SK-N-SH (cell line): ENCODE data around the gene PCDH18. TPM values are rescaled to one million over a fixed set of nuclear protein-coding genes. Genes with fewer than 3 reads are reported as not detected.

Experiments
- CTCF ChIA-PET: fragments of 300-600, 350-600 bp; formaldehyde crosslinking; extraction: SDS; loops from one replicate; lab custom pipeline; 2021; lab: Yijun Ruan, JAX
- POLR2A ChIA-PET: fragments of 350-600 bp; sonication (Branson Sonifier 250); formaldehyde crosslinking; extraction: SDS; loops from one replicate; lab custom pipeline; 2020; ENCODE audit warnings: antibody characterized with exemption, inconsistent platforms; lab: Yijun Ruan, JAX
- DNase-seq: peaks from one replicate; pipeline ENCODE4 v3.0.0; 2012
- H2AFZ ChIP-seq: fragments of 200-600 bp; sonication (generic); 2 replicates; pipeline ENCODE4 v1.8.1; 2016; ENCODE audit warnings: antibody characterized with exemption, mild to moderate bottlenecking, low read depth
- H3F3A ChIP-seq: fragments of 200-600 bp; sonication (generic); replicated peaks from 2 replicates; pipeline ENCODE3; 2016; ENCODE audit warnings: antibody characterized with exemption, mild to moderate bottlenecking; ENCODE audit not compliant: insufficient read depth
- H3K27ac ChIP-seq, 2 experiments: fragments of 200-500 bp in 1 of 2; fragments of 200-600 bp in 1 of 2; sonication (Bioruptor generic) in 1 of 2; sonication (generic), shearing (Covaris generic) in 1 of 2; 2 replicates each; pipeline versions ENCODE4 v1.5.1 to v1.6.1; 2014 to 2016; ENCODE audit warnings: low read depth in 2 of 2, inconsistent platforms in 1 of 2, low read length in 1 of 2, mild to moderate bottlenecking in 1 of 2, mixed read lengths in 1 of 2
- H3K27me3 ChIP-seq: fragments of 200-600 bp; sonication (generic), shearing (Covaris generic); 2 replicates; pipeline ENCODE4 v1.6.1; 2016; ENCODE audit warnings: mixed run types; ENCODE audit not compliant: insufficient read depth
- H3K36me3 ChIP-seq, 2 experiments: fragments of 200-500 bp in 1 of 2; fragments of 200-600 bp in 1 of 2; sonication (Bioruptor generic) in 1 of 2; sonication (generic) in 1 of 2; replicated peaks in 1 of 2; 2 replicates each; pipeline versions ENCODE3 to v1.5.1; 2014 to 2016; ENCODE audit warnings: low read length in 1 of 2, mild to moderate bottlenecking in 1 of 2; ENCODE audit not compliant: insufficient read depth in 2 of 2, control insufficient read depth in 1 of 2
- H3K4me1 ChIP-seq, 2 experiments: fragments of 200-500 bp in 1 of 2; fragments of 200-600 bp in 1 of 2; sonication (Bioruptor generic) in 1 of 2; sonication (generic), shearing (Covaris generic) in 1 of 2; 2 replicates each; pipeline versions ENCODE4 v1.5.1 to v1.6.1; 2014 to 2016; ENCODE audit warnings: low read depth in 1 of 2, low read length in 1 of 2, mixed run types in 1 of 2; ENCODE audit not compliant: insufficient read depth in 2 of 2, control insufficient read depth in 1 of 2
- H3K4me2 ChIP-seq: fragments of 200-600 bp; sonication (generic), shearing (Covaris generic); 2 replicates; pipeline ENCODE4 v1.6.1; 2017; ENCODE audit warnings: mixed run types
- H3K4me3 ChIP-seq, 2 experiments: fragments of 200-500 bp in 1 of 2; fragments of 200-600 bp in 1 of 2; sonication (Bioruptor generic) in 1 of 2; sonication (generic), shearing (Covaris generic) in 1 of 2; 2 replicates each; pipeline versions ENCODE4 v1.5.1 to v1.8.1; 2014 to 2016; ENCODE audit warnings: low read depth in 2 of 2, inconsistent platforms in 1 of 2, low read length in 1 of 2, mild to moderate bottlenecking in 1 of 2, mixed read lengths in 1 of 2, moderate library complexity in 1 of 2
- H3K79me2 ChIP-seq: fragments of 200-600 bp; sonication (generic); 2 replicates; pipeline ENCODE4 v1.8.1; 2017; ENCODE audit warnings: mild to moderate bottlenecking; ENCODE audit not compliant: insufficient read depth
- H3K9ac ChIP-seq: fragments of 200-600 bp; sonication (generic); 2 replicates; pipeline ENCODE4 v1.6.1; 2017; ENCODE audit warnings: mixed run types
- H3K9me2 ChIP-seq: fragments of 200-600 bp; sonication (generic); 2 replicates; pipeline ENCODE4 v1.6.1; 2017; ENCODE audit warnings: mixed run types
- H3K9me3 ChIP-seq: fragments of 200-600 bp; sonication (generic); 2 replicates; pipeline ENCODE4 v1.6.1; 2017; ENCODE audit warnings: mixed run types, mild to moderate bottlenecking, moderate library complexity
- H4K20me1 ChIP-seq: fragments of 200-600 bp; sonication (generic); 2 replicates; pipeline ENCODE4 v1.6.1; 2017; ENCODE audit warnings: mild to moderate bottlenecking, mixed run types; ENCODE audit not compliant: insufficient read depth
- CHD2 ChIP-seq: fragments of 150-350 bp; IDR thresholded peaks from 2 replicates; pipeline ENCODE4 v1.6.1; 2018; ENCODE audit warnings: low read length; ENCODE audit not compliant: partially characterized antibody
- ELF1 ChIP-seq: IDR thresholded peaks from 2 replicates; pipeline ENCODE4 v1.4.0; 2012
- EP300 ChIP-seq, 2 experiments: IDR thresholded peaks; 2 replicates each; pipeline versions ENCODE4 v1.4.0 to v1.6.1; 2012; ENCODE audit warnings: borderline replicate concordance in 1 of 2, low read depth in 1 of 2, low read length in 1 of 2
- FOXM1 ChIP-seq: IDR thresholded peaks from 2 replicates; pipeline ENCODE4 v1.4.0; 2012; ENCODE audit warnings: low read depth, mild to moderate bottlenecking
- JUND ChIP-seq: IDR thresholded peaks from 2 replicates; pipeline ENCODE4 v1.4.0; 2012
- MEF2A ChIP-seq: IDR thresholded peaks from 2 replicates; pipeline ENCODE4 v1.4.0; 2012; ENCODE audit warnings: low read depth, borderline replicate concordance
- MXI1 ChIP-seq: IDR thresholded peaks from 2 replicates; pipeline ENCODE4 v1.6.1; 2012; ENCODE audit warnings: mild to moderate bottlenecking, low read depth, low read length, improper control_type of control experiment
- POLR2AphosphoS5 ChIP-seq: IDR thresholded peaks from 2 replicates; pipeline ENCODE4 v1.6.1; 2012; ENCODE audit warnings: low read depth, low read length
- RAD21 ChIP-seq: IDR thresholded peaks from 2 replicates; pipeline ENCODE4 v1.6.1; 2012; ENCODE audit warnings: mild to moderate bottlenecking, low read length
- RFX5 ChIP-seq: IDR thresholded peaks from 2 replicates; pipeline ENCODE4 v1.6.1; 2012; ENCODE audit warnings: mild to moderate bottlenecking, improper control_type of control experiment, low read length
- SMC3 ChIP-seq: IDR thresholded peaks from 2 replicates; pipeline ENCODE4 v1.6.1; 2012; ENCODE audit warnings: low read depth, low read length, improper control_type of control experiment
- TEAD4 ChIP-seq: IDR thresholded peaks from 2 replicates; pipeline ENCODE4 v1.4.0; 2012; ENCODE audit warnings: mild to moderate bottlenecking, borderline replicate concordance; ENCODE audit not compliant: insufficient read depth
- WGBS: methylation state at CpG from one replicate; pipeline ENCODE4 v1.1.6; 2017; ENCODE audit warnings: low lambda C conversion rate; 5-methylcytosine and 5-hydroxymethylcytosine counted together
- polyA plus RNA-seq, 3 experiments: library from polyadenylated mRNA; depleted of rRNA; stranded (reverse); fragments of >200 nt; gene quantifications; 2 replicates each; pipeline ENCODE4 v1.2.3, GENCODE V29; 2012
- TF ChIP-seq, protein P1 (sequence below): fragments of 200-600 bp; sonication (generic); IDR thresholded peaks from 2 replicates; pipeline ENCODE4 v1.6.1; 2017; ENCODE audit warnings: antibody characterized with exemption, mild to moderate bottlenecking, moderate library complexity
- TF ChIP-seq, protein P2 (sequence below): IDR thresholded peaks from 2 replicates; pipeline ENCODE4; 2012
- TF ChIP-seq, protein P3 (sequence below): IDR thresholded peaks from 2 replicates; pipeline ENCODE4 v1.4.0; 2012; ENCODE audit warnings: low read depth, borderline replicate concordance

Gene PCDH18
- polyA plus RNA-seq, 1 of the 3 experiments (the other 2 are of a cell fraction) = 25.0 TPM

DNA sequence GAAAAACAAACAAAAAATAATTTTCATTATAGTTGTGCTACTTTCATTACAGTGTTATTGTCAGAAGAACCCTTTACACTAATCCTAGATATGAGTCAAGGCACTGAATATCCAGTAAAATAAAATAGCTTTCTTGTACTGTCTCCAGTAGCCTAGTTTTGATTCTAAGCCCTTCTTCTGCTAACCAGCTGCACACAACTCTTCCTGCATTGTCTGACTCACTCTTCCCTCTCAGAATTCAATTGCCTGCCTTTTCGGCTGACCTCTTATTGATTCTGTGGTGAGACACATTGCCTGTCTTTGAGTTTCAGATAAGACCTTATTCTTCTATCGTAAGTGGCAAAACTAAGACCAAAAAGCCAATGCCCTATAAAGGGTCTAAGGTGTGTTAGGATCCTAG is 26.7 kb upstream of the PCDH18 start (continued):
- TF ChIP-seq ELF1 = no peak

DNA sequence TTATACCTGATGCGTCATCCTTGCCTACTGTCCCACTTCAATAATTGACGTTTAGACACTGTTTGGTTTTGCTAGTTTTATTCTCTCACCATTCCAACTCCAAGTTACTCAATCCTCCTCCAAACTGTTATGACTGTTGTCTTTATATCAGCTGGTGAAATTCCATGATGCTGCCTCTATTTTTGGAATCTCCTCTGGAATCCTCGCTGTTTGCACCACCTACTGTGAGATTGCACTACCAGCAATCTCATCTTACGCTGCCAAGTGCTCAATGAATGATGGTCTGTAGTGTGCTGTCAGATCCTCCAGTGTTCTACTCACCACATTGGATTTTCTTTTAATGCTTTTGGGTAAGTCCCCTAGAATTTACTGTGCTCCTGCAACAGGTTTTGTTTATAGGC is 13.2 kb upstream of the PCDH18 start:
- POLR2A ChIA-PET = no interaction called here
- Histone ChIP-seq H2AFZ (no peak overlapping the region), H3K27me3 (no peaks in the 10 kb centered on the region), H3K4me2 (no peak overlapping the region), H3K9ac (no peak overlapping the region), H3K4me1 (peaks cover 0 to 5% of the 10 kb centered on the region in 2 experiments; a peak in 2 of 4 replicates), H3F3A (no peaks in the 10 kb centered on the region), H3K36me3 (no peaks in the 10 kb centered on the region), H3K79me2 (no peaks in the 10 kb centered on the region), H4K20me1 (no peaks in the 10 kb centered on the region), H3K9me2 (no peaks in the 10 kb centered on the region), H3K9me3 (no peaks in the 10 kb centered on the region), H3K27ac (no peak overlapping the region), H3K4me3 (no peak overlapping the region)
- TF ChIP-seq RAD21 = no peak
- TF ChIP-seq MEF2A = peak; percentile 47; the same call in 1 of the 2 replicates
- CTCF ChIA-PET = interaction anchor here (1.2 kb wide), 1 partner anchor 13 kb away, joined by 3 read pairs; the partner anchor contains the start of gene PCDH18
- DNase-seq = no peak
- WGBS = 87% methylated on average over 4 of the region's 4 CpGs

DNA sequence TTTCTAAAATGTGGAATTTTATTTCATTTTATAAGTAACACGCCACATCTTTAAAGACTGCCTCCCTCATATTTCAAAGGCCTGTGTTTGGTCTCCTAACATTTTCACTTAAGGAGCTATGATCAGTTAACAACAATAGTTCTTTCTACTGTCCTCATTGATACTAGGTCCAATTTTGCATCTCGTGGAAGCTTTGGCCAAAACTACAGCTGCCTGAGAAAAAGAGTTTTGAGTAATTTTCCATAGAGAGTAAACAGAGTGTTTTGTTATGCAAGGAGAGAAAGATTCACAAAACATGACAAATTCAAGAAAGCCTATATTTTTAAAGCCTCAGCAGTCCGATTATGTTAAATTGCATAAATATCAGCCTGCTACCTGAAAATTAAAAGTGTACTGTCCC is 11.4 kb upstream of the PCDH18 start:
- Histone ChIP-seq H3K4me2 (no peak overlapping the region), H3K36me3 (no peaks in the 10 kb centered on the region), H3K79me2 (no peaks in the 10 kb centered on the region), H3K27ac (no peak overlapping the region), H3K9me3 (no peaks in the 10 kb centered on the region), H3K9ac (no peak overlapping the region), H3F3A (no peaks in the 10 kb centered on the region), H3K4me1 (peaks cover 0 to 5% of the 10 kb centered on the region in 2 experiments; a peak in 2 of 4 replicates), H3K4me3 (no peak overlapping the region), H3K9me2 (no peaks in the 10 kb centered on the region), H4K20me1 (no peaks in the 10 kb centered on the region), H2AFZ (no peak overlapping the region), H3K27me3 (no peaks in the 10 kb centered on the region)
- DNase-seq = no peak
- 74% methylated on average over 3 of the region's 3 CpGs for WGBS
- no peak for TF ChIP-seq RFX5
- no peak for TF ChIP-seq SMC3
- TF ChIP-seq CHD2 = no peak
- TF ChIP-seq JUND = no peak
- TF ChIP-seq MXI1 = no peak
- TF ChIP-seq, protein P1, sequence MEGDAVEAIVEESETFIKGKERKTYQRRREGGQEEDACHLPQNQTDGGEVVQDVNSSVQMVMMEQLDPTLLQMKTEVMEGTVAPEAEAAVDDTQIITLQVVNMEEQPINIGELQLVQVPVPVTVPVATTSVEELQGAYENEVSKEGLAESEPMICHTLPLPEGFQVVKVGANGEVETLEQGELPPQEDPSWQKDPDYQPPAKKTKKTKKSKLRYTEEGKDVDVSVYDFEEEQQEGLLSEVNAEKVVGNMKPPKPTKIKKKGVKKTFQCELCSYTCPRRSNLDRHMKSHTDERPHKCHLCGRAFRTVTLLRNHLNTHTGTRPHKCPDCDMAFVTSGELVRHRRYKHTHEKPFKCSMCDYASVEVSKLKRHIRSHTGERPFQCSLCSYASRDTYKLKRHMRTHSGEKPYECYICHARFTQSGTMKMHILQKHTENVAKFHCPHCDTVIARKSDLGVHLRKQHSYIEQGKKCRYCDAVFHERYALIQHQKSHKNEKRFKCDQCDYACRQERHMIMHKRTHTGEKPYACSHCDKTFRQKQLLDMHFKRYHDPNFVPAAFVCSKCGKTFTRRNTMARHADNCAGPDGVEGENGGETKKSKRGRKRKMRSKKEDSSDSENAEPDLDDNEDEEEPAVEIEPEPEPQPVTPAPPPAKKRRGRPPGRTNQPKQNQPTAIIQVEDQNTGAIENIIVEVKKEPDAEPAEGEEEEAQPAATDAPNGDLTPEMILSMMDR = no peak
- TF ChIP-seq, protein P2, sequence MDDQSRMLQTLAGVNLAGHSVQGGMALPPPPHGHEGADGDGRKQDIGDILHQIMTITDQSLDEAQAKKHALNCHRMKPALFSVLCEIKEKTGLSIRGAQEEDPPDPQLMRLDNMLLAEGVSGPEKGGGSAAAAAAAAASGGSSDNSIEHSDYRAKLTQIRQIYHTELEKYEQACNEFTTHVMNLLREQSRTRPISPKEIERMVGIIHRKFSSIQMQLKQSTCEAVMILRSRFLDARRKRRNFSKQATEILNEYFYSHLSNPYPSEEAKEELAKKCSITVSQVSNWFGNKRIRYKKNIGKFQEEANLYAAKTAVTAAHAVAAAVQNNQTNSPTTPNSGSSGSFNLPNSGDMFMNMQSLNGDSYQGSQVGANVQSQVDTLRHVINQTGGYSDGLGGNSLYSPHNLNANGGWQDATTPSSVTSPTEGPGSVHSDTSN = no peak
- TF ChIP-seq, protein P3, sequence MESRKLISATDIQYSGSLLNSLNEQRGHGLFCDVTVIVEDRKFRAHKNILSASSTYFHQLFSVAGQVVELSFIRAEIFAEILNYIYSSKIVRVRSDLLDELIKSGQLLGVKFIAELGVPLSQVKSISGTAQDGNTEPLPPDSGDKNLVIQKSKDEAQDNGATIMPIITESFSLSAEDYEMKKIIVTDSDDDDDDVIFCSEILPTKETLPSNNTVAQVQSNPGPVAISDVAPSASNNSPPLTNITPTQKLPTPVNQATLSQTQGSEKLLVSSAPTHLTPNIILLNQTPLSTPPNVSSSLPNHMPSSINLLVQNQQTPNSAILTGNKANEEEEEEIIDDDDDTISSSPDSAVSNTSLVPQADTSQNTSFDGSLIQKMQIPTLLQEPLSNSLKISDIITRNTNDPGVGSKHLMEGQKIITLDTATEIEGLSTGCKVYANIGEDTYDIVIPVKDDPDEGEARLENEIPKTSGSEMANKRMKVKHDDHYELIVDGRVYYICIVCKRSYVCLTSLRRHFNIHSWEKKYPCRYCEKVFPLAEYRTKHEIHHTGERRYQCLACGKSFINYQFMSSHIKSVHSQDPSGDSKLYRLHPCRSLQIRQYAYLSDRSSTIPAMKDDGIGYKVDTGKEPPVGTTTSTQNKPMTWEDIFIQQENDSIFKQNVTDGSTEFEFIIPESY = no peak
- TF ChIP-seq TEAD4 = no peak
- no peak for TF ChIP-seq FOXM1
- no peak for TF ChIP-seq EP300 (IDR thresholded peaks at IDR 0.05; ENCODE audit: borderline replicate concordance in 1 of 2, low read depth in 1 of 2, low read length in 1 of 2)
- TF ChIP-seq ELF1 = no peak
- TF ChIP-seq POLR2AphosphoS5 = no peak
- CTCF ChIA-PET = interaction anchor here (0.6 to 1.3 kb wide), 3 partner anchors 13 to 302 kb away, joined by 3 read pairs; no protein-coding TSS in a partner anchor
- POLR2A ChIA-PET = no interaction called here
